Stimulated activated CD8-positive, alpha-beta memory T cell treated with anti-CD3 and anti-CD28 coated beads, Interleukin-7, amount 100 ng/mL, for 1 hour (primary cell): ENCODE data around the gene MMP24OS.

Experiments
- DNase-seq, 2 donors: peaks; one replicate each; pipeline ENCODE4 v3.0.0-alpha.2; 2020; ENCODE audit warnings: low read depth in 2 of 2

The MMP24OS gene

DNA sequence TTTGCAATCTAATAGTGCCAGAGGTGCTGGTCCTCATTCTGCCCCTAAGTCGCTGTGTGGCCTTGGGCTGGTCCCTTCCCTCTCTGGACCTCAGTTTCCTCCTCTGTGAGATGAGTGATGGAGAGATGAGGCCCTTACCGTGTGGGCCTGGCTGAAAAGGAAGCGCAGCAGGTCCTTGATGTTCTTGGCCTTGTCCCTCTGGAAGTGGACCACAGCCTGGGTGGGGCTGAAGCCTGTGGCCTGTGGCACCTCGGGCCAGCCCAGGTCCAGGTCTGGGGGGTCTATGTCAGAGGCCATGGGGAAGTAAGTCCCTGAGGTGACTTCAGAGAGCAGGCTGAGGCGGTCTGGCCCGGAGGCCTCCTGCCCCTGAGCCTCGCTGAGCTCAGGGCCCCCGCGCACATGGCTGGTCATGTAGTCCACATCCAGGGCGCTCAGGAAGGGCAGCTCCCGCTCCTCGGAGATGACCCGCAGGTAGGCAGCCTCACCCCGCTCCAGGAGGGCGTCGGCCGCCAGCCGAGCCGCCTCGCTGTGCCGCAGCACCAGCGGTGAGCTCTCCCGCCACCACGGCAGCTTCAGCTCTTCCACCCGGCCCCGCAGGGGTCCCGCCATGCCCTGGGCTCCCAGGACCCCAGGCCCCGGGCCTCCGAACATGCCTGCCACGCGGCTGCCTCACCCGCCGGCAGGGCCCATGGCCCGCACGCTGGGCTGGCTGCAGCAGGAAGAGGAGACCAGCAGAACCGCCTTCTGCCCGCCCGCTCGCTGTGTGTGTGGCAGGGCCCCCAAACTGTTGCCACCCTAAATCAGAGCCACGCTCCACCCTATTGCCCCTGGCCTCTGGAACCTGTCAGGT, 14.0 kb upstream of the MMP24OS start, which contains the start of gene FAM83C:
TSS of gene FAM83C (minus strand) at position 772 of the 850 bp plus-strand sequence. CDS start at position 651, 121 bp downstream.
- DNase-seq: no peak

DNA sequence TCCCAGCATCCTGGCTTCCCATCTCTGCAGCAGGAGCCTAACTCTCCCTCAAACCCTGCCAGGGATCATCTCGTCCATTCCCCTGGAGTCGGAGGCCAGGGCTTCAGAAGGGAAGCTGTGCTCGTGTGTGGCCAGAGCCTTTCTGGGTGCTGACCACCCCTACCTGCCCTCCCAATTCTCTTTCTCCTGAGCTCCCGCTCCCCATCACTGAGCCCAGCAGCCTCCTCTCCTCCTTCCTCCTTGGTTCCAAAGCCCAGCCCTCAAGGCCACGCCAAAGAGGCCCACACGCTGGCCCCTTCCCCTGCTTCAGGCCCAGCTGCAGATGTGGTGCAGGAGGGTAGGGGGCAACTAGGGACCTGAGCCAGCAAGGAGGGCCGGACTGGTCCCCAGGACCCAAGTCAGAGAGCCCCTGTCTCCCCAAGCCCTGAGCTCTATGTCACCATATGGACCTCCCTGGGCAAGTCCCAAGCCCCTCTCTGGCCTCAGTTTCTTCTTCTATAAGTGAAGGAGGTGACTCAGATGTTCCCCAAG, 13.0 kb upstream of the MMP24OS start:
- DNase-seq: no peak

DNA sequence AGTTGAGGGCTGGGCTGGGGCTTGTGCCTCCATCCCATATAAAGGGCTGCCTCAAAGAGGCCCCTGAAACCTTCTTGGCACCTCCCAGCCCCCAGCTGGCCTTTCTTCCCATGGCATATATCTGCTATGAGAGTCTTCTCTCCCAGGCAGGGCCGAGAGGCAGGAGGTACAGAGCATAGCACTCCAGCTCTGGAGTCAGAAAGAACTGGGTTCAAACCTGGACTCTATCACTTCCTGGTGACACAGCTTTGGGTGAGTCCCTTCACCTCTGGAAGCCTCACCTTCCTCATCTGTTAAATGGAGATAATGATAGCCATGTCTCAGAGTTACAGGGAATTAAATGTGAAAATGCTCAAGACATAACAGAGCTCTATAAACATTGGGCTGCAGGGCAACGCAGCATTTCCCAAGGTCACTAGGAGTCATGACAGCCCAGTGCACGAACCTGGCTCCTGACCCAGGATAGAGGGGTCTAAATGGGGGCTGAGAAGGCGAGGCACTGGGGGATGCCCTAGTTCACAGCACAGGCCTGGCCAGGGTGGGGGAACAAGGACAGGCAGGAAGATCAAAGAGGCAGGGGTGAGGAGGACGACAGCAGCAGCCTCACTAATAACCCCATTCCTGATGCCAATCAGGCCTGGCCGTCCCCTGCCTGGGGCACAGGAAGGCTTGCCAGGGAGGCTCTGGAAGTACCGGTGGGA, 12.4 kb upstream of the MMP24OS start:
- DNase-seq: no peak

DNA sequence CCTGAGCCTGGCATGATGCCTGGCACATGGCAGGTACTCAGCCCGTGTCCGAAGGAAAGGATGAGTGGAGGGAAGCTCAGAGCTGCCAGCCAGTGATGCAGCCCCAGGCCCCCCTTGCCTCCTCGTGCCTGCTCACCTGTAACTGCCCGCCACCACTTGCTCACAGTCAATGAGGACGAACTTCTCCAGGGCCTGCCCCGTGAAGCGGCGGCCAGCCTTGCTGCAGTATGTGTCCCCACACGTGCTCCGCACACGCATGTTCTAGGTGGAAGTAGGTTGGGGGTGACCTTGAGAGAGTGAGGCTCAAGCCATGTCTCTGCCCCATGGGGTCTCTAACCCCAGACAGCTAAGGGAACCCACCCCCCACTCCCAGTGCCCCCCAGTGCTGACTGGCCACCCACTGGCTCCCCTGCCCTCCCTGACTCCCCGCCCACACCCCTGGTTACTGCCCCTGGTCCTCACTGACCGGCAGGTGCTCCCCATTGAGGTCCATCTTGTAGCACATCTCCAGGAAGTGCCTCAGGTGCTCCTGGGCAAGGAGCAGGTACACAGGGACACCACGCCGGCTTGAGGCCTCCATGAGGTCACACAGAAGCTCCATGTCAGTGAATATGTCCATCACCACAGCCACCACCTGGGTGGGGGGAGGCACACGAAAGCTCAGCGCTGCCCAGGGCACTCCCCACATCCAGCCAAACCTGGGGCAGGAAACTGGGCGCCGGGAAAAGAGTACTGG, 10.6 kb upstream of the MMP24OS start:
- DNase-seq: no peak

DNA sequence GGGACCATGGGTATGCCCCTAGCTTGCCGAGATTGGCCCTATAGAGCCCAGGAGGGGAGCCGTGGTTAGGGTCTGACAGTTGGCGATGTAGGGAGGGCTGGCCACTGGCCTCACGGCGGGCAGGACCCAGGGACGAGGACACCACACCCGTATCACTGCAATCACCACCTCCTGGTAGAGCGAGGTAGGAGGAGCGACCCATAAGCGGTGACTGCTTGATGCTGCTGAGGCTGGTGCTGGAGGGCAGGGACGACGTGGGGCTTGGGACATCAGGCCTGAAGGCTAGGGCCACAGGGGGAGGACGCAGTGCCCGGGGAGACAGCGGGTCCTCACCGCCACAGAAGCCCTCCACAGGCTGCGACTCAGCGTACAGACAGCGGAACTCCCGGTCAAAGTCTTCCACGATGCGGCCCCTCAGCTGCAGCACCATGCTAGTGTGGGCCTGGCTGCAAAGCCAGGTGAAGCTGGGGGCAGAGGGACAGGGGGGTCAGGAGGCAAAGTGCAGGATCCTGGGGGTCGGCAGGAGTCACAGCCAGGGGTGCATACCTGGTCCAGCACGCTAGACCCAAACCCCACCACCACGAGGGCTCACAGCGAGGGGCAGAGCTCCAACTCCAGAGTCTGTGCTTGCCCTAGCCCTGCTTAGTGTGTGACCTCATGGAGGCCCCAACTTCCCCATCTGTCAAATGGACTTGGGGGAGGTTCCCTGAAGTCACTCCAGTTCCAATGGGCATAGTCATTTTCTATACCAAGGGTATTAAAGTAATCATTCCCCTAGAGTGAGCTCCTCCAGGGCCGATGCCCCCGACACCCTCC, 9.8 kb upstream of the MMP24OS start:
- no peak for DNase-seq

DNA sequence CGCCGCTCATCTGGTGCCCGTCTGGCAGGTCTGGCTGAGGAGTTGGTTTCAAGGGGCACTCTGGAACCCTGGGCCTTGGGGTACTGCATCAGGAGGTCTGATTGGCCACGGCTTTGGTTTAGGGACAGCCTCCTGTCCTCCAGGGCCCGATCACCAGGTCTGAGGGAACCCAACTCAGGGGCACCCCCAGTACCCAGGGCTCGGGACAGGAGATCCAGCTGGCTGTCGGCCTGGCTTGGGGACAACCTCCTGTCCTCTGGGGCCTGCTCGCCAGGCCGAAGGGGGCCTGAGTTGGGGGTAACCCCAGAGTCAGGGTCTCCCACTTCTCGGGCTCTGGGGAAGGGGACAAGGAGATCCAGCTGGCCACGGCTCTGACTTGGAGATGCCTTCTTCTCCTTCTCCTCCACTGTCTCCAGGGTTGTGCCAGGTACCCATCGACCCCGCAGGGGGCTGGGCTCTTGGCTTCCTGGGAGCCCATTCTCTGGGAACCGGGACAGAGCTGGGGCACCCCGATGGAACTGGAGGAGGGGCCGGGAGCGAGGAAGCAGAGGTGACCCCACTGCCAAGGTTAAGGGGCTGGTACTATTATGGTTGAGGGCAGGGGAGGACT, 9.1 kb upstream of the MMP24OS start:
- no peak for DNase-seq

DNA sequence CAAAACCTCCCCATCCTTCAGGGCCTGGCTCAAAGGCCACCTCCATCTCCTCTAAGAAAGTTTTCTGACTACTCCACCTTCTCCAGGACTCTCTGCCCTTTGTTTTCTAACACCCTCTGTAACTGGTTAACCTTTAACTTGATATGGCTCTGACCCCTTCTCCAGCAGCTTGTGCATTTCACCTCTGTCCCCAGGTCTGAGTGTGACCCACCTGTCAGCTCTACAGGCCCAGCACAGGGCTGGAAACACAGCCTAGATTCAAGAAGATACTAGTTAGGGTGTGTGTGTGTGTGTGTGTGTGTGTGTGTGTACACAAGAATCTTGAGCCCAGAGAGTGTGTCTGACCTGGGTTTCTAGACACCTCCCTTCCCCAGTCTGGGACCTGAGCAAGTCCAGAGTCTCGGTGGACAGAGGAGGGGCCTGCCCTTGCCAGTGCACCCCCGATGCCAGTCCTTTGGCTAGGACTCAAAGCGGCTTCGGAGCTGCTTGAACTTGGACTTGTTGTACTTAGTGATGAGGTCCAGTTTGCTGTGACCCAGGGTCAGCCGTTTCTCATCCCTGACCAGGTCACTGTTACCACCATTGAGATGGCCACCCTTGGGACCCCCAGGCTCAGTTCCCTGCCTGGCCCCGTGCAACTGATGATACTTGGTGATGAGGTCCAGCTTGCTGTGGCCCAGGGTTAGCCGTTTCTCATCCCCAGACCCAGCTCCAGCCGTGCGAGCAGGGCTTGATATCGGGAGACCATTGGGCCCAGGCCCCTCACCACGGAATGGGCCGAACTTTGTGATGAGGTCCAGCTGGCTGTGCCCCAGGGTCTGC, 8.4 kb upstream of the MMP24OS start:
- no peak for DNase-seq

DNA sequence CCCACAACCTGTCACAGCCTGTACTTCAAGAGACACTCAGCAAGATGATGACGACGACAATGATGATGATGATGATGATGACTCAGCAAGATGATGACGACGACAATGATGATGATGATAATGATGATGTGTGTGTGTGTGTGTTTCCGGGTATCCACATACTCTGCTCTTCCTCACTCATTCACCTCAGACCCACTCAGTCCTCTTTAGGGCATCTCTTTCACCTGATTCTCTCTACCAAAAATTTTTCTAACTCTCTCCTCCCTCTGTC, 7.8 kb upstream of the MMP24OS start:
- DNase-seq: no peak

DNA sequence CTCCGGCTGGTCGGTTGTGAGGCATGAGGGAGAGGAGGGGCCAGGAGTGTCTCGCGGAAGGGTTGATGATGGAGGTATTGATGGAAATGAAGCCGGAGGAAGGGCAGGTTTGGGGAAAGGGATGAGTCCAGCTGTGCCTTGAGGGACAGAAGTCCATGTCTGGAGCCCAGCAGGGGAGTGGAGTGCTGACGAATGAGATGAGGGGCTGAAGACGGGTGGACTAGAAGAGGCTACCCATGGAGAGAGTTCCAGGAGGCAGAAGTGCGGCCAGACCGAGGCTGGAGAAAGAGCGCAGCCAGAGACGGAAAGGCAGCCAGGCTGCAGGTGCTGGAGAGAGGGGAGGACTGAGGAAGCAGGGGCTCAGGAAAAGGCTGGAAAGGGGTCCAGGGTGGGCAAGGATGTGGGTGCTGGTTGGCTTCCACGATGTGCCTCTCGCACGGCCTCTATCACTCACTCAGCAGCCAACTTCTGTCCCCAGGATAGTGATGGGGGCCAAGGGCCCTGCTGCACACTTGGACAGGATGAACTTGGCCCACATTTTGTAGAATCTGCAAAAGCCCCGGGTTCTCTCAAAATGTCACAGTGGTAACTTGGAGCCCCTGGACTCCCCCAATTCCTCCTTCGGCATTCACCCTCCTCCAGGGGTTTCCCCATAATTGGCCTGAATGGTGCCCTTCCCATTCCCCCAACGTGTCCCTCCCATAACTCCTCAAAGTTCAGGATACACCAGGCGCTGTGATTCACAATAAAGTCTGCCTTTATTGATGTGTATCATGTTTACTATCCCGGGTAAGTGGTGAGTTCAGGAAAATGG, 7.3 kb upstream of the MMP24OS start:
- DNase-seq: no peak

DNA sequence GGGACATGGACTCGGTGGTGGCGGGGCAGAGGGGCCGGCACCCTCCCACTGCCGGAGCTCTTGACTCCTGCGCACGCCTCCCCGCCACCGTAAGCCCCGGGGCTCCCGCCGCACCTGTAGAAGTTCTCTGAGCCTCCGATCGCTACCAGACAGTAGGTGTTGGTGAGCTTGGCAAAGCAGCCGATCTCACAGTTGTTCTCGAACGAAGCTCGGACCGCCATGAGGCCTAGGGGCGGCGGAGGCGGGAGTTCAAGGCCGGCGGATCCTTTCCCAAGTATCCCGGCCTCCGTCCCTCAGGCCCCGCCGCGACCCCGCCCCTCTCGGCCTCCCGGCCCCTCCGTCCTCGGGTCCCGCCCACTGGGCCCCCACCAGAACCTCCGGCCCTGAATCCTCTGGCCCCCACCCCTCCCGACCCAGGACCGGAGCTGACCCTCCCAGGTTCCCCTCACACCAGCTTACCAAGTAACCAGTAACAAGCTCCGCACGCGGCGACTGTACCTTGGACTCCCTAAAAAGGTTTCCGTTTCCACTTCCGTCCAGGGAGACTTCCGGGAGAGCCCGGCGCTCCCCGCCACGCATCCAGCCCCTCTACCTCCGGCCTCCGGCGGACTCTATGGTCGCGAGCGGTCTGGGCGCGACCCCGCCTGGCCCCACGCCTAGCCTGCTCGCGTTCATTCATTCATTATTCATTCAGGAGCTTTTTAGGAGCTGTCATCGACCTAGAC, 6.5 kb upstream of the MMP24OS start, which contains the start of gene EIF6:
TSS of gene EIF6 (minus strand) at position 506 of the 725 bp plus-strand sequence. CDS start at position 221, 285 bp downstream.
- DNase-seq: peak; percentile 45 to 51

DNA sequence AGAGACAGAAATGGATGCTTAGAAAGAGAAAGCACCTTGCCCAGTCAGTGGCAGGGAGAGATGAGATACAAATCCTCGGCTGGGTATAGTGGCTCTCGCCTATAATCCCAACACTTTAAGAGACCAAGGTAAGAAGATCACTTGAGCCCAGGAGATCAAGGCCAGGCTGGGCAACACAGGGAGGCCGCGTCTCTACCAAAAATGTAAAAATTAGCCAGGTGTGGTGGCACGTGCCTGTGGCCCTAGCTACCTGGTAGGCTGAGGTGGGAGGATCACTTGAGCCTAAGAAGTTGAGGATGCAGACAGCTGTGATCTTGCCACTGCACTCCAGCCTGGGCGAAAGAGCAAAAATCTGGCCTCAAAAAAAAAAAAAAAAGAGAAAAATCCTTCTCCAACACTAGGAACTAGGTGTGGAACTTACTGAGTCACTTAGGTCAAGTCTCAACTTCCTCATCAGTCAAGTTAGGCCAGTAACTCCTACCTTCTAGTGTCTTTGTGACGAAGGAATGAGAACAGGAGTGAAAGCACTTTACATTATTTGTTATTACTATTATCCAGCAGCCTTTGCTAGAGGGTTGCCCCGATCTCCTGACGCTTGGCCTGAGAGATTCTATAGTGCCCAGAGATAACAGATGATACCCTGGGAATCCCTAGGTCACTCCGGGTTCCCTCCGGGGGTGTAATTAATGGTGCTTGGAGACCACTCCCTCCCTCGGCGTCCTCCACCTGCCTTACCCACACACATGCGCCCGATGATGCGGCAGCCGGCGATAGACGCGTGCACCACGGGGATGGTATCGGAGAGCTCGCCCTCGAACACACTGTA, 5.7 kb upstream of the MMP24OS start:
- DNase-seq: no peak

DNA sequence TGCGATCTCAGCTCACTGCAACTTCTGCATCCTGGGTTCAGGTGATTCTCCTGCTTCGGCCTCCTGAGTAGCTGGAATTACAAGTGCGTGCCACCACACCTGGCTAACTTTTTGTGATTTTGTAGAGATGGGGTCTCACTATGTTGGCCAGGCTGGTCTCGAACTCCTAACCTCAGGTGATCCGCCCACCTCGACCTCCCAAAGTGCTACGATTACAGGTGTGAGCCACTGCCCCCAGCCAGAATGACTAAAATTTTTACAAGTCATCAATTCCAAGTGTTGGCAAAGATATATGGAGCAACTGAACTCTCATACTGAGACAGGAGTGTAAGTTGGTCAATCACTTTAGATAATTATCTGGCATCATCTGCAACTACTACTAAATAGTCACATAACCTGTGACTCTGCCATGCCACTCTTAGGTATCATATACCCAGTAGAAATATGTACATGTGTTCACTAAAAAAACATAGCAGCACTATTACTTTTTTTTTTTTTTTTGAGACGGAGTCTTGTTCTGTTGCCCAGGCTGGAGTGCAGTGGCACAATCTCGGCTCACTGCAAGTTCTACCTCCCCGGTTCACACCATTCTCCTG, 3.7 kb upstream of the MMP24OS start:
- DNase-seq: no peak

DNA sequence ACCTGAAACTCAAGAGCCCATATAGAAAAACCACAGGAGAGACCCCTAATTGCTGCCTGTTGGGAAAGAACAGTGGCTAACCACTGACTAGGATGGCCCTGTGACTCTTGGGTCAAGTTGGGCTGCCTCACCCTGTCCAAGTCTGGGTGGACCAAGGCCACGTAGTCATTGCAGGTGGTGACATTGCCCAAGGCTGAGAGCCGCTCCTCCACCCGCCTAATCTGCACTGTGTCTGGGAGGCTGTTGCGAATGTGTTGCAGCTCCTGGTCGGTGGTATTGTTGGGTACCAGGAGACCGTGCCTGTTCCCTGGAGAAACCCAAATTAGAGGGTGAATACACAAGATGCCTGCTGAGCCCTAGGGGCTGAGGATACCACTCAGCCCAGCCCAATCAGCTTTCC, 2.6 kb upstream of the MMP24OS start:
- no peak for DNase-seq

DNA sequence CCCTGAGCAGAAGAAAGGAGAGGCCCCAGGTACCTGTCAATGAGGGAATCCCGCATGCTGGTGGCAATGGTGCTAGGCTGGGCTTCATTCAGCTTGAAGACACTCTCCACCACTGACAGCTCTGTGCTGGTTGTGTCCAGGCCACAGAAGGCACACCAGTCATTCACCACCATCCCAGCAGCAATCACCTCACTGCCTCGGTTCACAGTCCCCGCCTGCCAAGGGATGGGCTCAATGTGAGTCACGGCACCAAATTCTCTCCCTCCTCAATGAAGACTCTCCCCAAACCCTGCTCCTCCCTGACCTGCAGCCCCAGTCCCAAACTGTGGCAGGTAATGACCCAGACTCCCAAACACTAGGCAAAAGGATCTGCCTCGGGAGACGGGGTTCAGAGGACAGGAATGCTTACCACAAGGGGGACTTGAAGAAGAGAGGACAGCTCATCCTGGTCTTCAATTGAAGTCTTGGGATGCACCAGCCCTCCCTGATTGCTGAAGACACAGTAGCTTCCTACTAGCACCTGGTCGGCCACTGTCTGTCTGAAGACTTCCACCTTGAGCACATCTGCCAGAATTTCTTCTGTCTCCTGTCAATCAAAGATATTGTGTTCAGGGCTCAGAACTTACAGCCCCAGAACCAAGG, 1.7 kb upstream of the MMP24OS start:
- no peak for DNase-seq

DNA sequence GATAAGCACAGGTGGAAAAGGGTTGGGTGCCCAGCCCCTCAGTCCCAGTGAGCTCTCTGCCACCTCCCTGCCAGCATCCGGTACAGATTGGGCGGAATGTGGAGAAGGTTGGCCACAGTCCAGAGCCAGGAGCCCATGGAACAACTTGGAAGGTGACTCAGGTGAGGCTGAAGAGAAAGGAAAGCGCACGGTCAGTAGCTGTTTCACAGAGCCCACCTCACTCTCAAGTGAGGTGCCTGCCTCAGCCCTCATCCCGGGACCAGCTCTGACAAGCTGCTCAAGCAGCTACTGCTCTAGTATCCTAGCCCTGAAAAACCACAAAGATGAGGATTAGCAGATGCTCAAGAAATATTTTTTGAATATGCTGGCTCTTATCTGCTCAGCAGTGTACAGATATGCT, 1.1 kb upstream of the MMP24OS start:
- no peak for DNase-seq

DNA sequence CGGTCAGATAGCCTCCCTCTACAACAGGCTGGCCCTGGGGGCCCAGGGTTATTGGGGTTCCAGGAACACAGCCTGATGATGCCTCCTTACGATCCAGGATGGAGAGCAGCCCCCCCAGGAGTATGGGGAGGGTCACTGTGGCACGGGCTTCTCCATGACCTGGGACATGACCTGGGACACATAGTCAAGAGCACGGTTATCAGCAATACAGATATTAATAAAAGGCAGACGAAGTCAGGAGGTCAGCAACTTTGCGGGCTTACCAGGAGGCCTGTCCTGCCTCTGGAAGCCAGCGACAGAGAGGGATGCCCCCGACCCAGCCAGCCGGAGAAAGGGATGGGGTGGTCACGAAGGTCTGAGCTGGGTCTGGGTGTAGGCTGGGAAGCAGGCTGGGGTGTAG, 795 bp downstream of the MMP24OS start:
- no peak for DNase-seq

DNA sequence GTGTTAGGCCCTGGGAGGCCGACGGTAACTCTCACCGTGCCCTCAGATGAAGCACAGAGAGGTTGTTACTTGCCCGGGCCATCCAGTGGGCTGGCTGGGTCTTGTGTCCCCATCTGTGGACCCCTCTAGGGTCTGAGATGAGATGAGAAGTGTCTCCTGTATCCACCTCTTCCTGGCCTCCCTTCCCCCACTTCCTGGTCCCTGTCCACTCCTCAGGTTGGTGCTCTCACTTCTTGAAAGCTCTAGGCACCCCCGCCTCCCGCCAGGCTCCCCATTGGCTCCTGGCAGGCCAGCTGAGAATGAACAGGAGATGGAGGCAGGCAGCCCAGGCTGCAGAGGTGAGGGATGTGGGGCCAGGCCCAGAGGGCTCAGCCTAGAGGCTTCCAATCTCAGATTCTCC, 1.5 kb downstream of the MMP24OS start:
- DNase-seq: no peak
